Mucosa of descending colon (tissue), 3 donors: Measurements from ENCODE around the gene AKAP6. TPM values are rescaled to one million over a fixed set of nuclear protein-coding genes. Genes with fewer than 3 reads are reported as not detected.

Experiments
- ATAC-seq: fragments of 200-7000 bp; cut with Tn5 transposase; one replicate; pipeline ENCODE4 v1.9.1; 2020; ENCODE audit warnings: mild to moderate bottlenecking, moderate library complexity
- DNase-seq, 3 donors: peaks; one replicate each; pipeline ENCODE4 v3.0.0-alpha.2; 2020
- H3K36me3 ChIP-seq: fragments of 200-600 bp; one replicate; pipeline ENCODE4 v1.8.0; 2021; ENCODE audit warnings: low read depth, mild to moderate bottlenecking
- H3K4me1 ChIP-seq: fragments of 200-600 bp; one replicate; pipeline ENCODE4 v1.8.0; 2021; ENCODE audit warnings: low read depth, mild to moderate bottlenecking
- H3K4me3 ChIP-seq: fragments of 200-600 bp; one replicate; pipeline ENCODE4 v1.8.0; 2021; ENCODE audit warnings: mild to moderate bottlenecking
- H3K9me3 ChIP-seq: fragments of 200-600 bp; one replicate; pipeline ENCODE4 v1.8.0; 2021; ENCODE audit warnings: mild to moderate bottlenecking
- intact Hi-C, 2 donors: fragments of 100-400 bp; cut with DNase I in 1 of 2; cut with micrococcal nuclease in 1 of 2; formaldehyde crosslinking; loops; one replicate each; pipeline versions ENCODE4 v1.11.0 to v1.11.1; 2022; cut with DNase I, micrococcal nuclease
- total RNA-seq, 3 donors: library from RNA; stranded (reverse); fragmentation: NEBNext Ultra II Directional in 2 of 3; extraction: Animal tissue kit (Norgen Biotek cat#: 25700) in 2 of 3; gene quantifications; one replicate each; pipeline versions ENCODE4 v1.2.1 to v1.2.4, GENCODE V29; 2021 to 2023
- TF ChIP-seq, protein P1 (sequence below): fragments of 200-600 bp; IDR thresholded peaks from one replicate; pipeline ENCODE4 v1.8.0; 2022; ENCODE audit warnings: antibody characterized with exemption, mild to moderate bottlenecking
- donor health status: DM: no; HTN: no; CAD: no; lungs with moderate emphysema.
- donor health status: DM: no; HTN: no; CAD: no.
- donor health status: DM: no; HTN: yes; CAD: no.

The AKAP6 gene
- total RNA-seq, 3 donors from 2014 or later, result 4.2 to 30.8 (median 5.4) TPM

DNA sequence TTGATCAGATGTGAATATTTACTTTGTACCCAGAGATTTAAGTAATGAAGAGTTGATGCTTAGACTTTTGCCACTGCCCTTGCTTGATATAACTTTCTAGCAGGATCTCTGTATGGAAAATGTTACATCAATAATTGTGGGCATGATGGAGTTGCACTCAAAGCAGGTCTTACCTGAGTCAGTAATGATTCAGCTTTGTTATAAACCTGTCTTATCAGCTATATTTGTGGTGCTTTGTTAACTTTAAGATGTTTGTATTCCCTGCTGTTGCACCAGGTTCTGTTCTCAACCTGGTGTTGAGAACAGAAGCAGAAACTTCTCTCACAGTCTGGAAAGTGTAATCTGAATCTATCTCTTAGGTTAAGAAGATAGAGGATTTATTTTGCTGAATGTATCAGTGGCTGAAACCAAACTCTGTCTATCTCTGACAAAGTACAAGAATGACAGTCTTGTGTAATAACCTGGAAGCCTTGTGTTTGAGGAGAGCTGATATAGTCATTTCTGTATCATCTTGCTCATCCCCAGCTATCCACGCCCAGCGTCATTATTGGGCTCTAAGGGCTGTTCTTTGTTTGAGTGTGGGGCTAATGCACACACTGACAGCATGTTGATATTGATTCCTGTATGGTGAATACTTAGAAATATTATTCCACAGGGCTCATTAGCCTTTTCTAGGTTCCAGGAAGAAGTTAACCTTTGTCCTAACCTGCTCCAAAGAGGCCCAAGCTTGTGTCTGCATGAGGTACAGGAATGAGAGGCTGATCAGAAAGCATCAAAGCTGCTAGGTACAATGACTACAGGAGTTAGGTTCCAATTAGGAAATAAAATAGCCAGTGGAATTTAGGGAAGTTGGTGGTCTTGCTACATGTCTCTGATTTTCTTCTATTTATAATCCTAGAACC is 3.6 kb downstream of the AKAP6 start:
- DNase-seq (no peak), ATAC-seq (no peak)
- H3K9me3 ChIP-seq, result no peaks in the 10 kb centered on the region
- TF ChIP-seq, protein P1, sequence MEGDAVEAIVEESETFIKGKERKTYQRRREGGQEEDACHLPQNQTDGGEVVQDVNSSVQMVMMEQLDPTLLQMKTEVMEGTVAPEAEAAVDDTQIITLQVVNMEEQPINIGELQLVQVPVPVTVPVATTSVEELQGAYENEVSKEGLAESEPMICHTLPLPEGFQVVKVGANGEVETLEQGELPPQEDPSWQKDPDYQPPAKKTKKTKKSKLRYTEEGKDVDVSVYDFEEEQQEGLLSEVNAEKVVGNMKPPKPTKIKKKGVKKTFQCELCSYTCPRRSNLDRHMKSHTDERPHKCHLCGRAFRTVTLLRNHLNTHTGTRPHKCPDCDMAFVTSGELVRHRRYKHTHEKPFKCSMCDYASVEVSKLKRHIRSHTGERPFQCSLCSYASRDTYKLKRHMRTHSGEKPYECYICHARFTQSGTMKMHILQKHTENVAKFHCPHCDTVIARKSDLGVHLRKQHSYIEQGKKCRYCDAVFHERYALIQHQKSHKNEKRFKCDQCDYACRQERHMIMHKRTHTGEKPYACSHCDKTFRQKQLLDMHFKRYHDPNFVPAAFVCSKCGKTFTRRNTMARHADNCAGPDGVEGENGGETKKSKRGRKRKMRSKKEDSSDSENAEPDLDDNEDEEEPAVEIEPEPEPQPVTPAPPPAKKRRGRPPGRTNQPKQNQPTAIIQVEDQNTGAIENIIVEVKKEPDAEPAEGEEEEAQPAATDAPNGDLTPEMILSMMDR, result no peak
- intact Hi-C loops, result no loop called here
- no peak overlapping the region for H3K4me3 ChIP-seq
- H3K4me1 ChIP-seq, result peaks cover 6% of the 10 kb centered on the region
- H3K36me3 ChIP-seq, result no peaks in the 10 kb centered on the region

DNA sequence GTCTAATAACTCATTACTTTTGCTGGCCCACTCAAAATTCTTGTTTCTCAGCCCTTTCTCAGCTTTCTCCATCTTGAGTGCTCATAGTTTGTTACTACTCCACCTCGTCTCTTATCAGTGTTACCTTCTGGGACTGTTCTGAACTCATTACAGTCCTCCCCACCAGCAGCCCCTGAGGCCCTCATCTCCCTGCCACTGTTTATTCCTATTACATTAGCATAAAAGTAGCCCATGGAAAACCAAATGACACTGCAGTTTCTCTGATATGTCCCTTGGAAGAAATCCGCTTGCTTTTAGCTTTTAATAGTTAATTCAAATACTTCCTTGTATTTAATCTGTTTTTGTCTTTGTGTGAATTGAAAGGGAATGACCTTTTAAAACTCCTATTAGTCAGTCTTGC is 7.6 kb downstream of the AKAP6 start:
- DNase-seq, result no peak
- no peak for ATAC-seq
- Histone ChIP-seq H3K4me3 (no peak overlapping the region), H3K36me3 (no peaks in the 10 kb centered on the region), H3K9me3 (no peaks in the 10 kb centered on the region), H3K4me1 (no peaks in the 10 kb centered on the region)
- TF ChIP-seq, protein P1, result no peak
- intact Hi-C loops, result no loop called here

DNA sequence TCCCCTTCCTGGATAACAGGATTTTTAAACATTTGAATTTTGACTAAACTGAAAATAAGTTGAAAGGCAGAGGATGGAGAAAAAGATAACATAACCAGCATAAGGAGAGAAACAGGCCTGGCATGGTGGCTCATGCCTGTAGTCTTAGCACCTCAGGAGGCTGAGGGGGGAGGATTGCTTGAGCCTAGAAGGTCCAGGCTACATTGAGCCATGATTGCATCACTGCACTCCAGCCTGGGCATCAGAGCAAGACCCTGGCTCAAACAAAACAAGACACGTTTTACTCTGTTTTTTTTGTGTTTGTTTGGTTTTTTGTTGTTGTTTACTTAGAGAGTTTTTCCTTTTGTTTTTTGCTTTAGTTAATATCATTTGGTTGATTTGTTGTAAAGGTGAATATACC is 8.7 kb downstream of the AKAP6 start:
- Histone ChIP-seq H3K36me3 (no peaks in the 10 kb centered on the region), H3K9me3 (no peaks in the 10 kb centered on the region), H3K4me3 (no peak overlapping the region), H3K4me1 (no peaks in the 10 kb centered on the region)
- ATAC-seq (no peak), DNase-seq (no peak)
- intact Hi-C loops, result no loop called here
- TF ChIP-seq, protein P1, result no peak

DNA sequence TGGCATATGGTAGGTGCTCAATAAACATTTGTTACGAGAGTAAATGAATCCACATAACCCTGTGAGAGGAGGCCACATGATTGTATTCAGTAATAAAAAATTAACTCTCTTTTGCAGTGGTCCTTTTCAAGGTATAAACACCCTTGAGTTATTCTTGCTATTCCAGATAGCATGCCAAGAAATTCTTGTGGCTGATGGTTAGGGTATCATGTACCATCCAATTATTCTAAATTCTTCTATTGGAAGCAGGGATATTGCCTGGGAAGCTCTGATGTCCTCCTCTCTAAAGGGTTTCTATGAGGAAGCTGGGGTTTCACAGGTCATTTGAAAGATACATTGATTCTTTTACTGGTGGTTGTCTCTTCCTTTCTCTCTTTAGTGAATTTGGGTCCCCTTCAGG is 10.1 kb downstream of the AKAP6 start:
- no peaks in the 10 kb centered on the region for H3K9me3 ChIP-seq
- no peaks in the 10 kb centered on the region for H3K36me3 ChIP-seq
- intact Hi-C loops, result no loop called here
- DNase-seq, result no peak
- no peaks in the 10 kb centered on the region for H3K4me1 ChIP-seq
- H3K4me3 ChIP-seq, result no peak overlapping the region
- ATAC-seq, result no peak
- TF ChIP-seq, protein P1, result no peak

DNA sequence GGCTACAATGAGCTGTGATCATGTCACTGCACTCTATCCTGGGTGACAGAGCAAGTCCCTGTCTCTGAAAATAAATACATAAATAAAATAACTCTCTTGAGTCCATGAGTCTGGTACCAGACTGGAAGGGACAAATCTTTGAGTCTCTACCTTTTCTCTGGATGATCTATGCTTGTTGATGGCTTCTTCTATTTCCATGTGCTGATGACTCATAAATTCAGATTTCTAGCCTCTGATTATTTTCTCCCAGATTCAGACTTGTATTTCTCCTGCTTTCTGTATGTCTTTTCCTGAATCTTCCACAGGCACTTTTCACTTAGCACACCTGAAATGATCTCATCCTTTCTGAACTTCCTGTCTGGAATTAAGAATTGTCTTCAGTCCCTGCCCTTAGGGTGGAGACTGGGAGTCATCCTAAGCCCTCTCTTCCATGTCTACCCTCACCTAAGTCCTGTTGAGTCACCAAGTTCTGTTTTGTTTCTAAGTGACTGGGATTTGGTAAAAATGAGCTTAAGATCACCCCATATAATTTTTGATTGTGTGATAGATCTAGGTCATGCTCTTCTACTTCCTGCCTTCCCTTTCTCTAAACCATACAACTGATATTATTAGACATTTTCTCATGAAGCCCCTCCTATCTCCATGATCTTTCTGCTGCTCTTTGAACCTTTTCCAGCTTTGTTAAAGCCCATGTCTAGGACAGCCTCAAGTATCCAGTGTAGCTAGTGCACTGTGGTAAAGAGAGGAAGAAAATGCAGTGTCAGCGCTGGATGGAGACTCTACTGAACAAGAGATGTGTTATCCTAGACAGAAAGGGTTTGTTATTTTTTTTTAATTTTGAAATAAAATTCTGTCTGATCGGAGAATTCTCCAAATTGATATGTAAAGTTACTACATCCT is 13.1 kb downstream of the AKAP6 start:
- TF ChIP-seq, protein P1, result no peak
- ATAC-seq, result peak; percentile 39
- Histone ChIP-seq H3K36me3 (no peaks in the 10 kb centered on the region), H3K4me3 (no peak overlapping the region), H3K4me1 (peaks cover 7% of the 10 kb centered on the region), H3K9me3 (no peaks in the 10 kb centered on the region)
- intact Hi-C loops, result no loop called here
- no peak for DNase-seq
